Choroid plexus epithelial cell (primary cell): ENCODE results near the gene TTC28.

ENCODE experiments used
- DNase-seq: peaks from one replicate; pipeline ENCODE4 v3.0.0-alpha.2; 2010; ENCODE audit warnings: low read depth
- H3K4me3 ChIP-seq: 2 replicates; pipeline ENCODE4 v1.5.1; 2011; ENCODE audit warnings: low read depth, mild to moderate bottlenecking, control low read depth, low read length, moderate library complexity
- CTCF ChIP-seq: conservative IDR thresholded peaks from 2 replicates; pipeline ENCODE4 v1.5.1; 2011; ENCODE audit warnings: low read depth, mild to moderate bottlenecking, control low read depth, inconsistent platforms, low read length, moderate library complexity

TTC28 gene

GRCh38 chr22:28402539-28402938 is 277.1 kb downstream of the TTC28 start:
- H3K4me3 ChIP-seq: no peak overlapping the region
- no peak for TF ChIP-seq CTCF
- no peak for DNase-seq

- DNase-seq: no peak
- TF ChIP-seq CTCF: no peak
- H3K4me3 ChIP-seq: no peak overlapping the region
These were observed 277.6 kb downstream of the TTC28 start for GRCh38 chr22:28402060-28402459.

- H3K4me3 ChIP-seq: no peak overlapping the region
- no peak for DNase-seq
- TF ChIP-seq CTCF: no peak
These were observed 280.7 kb downstream of the TTC28 start for GRCh38 chr22:28398981-28399380.

- no peak for TF ChIP-seq CTCF
- H3K4me3 ChIP-seq: no peak overlapping the region
- DNase-seq: no peak
These were observed 281.3 kb downstream of the TTC28 start for GRCh38 chr22:28398355-28398754.

GRCh38 chr22:28397306-28397705 is 282.3 kb downstream of the TTC28 start:
- H3K4me3 ChIP-seq: no peak overlapping the region
- DNase-seq: no peak
- TF ChIP-seq CTCF: no peak

- DNase-seq: peak; percentile 58
These were observed 283.5 kb downstream of the TTC28 start for GRCh38 chr22:28395920-28396753.

More at GRCh38 chr22:28395920-28396753, 283.5 kb downstream of the TTC28 start:
- no peak for TF ChIP-seq CTCF
- no peak overlapping the region for H3K4me3 ChIP-seq
